GM19240 (cell line): Measurements from ENCODE around the gene PHKB.
A peak's percentile ranks its signal among the peaks of the same experiment; 100 is the strongest.
"Not testable (repeated sequence)": the region's sequence is repeated elsewhere in the genome, so short reads cannot be mapped to it uniquely, and the experiment has no call there.

ENCODE experiments used
- DNase-seq: peaks from one replicate; pipeline ENCODE4 v3.0.0; 2011; ENCODE audit warnings: low spot score; ENCODE audit not compliant: insufficient read length

Gene PHKB

GRCh38 chr16:47469227-47469626, 8.1 kb downstream of the PHKB start:
- DNase-seq = no peak

DNA sequence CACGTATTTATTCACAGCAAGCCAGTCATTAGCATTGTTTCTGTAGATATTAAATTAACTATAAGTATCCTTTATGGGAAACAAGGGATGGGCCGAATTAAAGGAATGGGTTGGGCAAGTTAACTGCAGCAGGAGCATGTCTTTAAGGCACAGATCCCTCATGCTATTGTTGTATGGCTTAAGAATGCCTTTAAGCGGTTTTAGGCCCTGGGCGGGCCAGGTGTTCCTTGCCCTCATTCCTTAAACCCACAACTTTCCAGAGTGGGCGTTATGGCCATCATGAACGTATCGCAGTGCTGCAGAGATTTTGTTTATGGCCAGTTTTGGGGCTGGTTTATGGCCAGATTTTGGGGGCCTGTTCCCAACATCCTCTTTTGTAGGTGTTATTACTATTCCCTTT, 9.1 kb downstream of the PHKB start:
- no peak for DNase-seq

DNA sequence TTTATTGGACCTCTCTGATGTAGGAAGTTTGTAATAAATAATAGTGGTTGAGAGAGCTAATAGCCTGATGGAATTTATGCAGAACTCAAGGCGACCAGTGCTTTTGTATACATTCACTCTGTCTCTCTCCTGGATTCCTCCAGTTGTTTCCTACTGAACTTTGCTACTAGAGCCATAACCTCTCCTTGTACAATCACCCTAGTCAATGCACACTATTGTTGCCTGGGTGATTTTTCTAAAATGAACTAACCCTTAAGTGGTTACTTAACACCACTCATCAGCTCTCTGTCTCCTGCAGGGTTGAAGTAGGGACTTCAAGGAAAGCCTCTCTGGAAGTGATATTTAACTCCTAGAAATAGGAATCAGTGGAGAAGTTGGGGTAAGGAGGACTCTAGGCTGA, 9.7 kb downstream of the PHKB start:
- DNase-seq = no peak

GRCh38 chr16:47473004-47473403, 11.9 kb downstream of the PHKB start:
- DNase-seq = not testable (repeated sequence)

- DNase-seq = no peak
These were observed 12.7 kb downstream of the PHKB start for GRCh38 chr16:47473792-47474191.

- no peak for DNase-seq
These were observed 14.7 kb downstream of the PHKB start for GRCh38 chr16:47475786-47476185.

DNA sequence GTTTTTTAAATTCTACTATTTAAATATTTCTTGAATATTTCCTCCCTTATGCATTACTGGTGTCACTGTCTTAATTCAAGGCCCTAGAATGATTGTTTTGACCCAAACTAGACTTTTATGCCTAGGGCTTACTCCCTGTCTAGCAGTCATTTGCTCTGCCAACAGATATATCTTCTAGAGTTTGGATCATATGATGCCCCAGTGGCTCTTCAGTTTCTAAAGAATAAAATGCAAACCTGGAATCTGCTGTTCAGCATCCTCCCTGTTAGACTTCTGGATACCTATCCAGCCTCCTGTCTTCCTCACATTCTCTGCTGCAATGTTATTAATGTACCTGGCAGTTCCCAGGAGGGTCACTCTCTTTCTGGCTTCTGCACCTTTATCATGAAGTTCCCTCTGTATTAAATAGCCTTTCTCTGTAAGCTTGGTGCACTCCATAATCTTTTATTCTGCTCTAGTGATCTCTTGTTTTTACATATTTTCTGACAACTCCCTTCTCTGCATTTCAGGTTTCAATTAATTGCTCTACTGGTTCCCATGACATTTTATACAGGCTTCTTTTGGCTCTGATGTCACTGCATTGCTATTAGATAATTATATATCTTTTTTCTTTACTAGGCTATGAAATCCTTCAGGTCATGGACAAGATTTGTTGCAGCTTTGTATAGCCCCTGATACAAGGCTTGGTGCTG, 15.7 kb downstream of the PHKB start:
- no peak for DNase-seq

GRCh38 chr16:47477679-47478078, 16.5 kb downstream of the PHKB start:
- no peak for DNase-seq

DNA sequence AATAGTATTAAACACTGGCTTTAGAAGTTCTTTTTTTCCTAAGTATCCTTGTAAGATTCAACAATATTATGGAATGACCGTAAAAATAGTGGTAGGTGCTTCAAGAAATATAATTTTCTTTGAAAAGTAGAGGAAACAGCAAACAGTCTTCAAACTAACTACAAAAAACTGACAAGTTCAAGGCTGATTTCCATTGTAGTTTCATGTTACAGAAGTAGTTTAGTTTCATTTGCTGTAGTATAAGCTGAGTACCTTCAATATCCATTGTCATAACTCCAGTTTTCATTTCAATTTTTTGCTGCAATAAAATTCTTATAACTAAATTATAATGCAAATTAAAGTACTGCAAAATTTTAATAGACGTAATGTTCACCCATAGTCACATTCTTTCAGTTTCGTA, 19.3 kb downstream of the PHKB start:
- DNase-seq = no peak

GRCh38 chr16:47481698-47482374, 20.7 kb downstream of the PHKB start:
- no peak for DNase-seq

DNA sequence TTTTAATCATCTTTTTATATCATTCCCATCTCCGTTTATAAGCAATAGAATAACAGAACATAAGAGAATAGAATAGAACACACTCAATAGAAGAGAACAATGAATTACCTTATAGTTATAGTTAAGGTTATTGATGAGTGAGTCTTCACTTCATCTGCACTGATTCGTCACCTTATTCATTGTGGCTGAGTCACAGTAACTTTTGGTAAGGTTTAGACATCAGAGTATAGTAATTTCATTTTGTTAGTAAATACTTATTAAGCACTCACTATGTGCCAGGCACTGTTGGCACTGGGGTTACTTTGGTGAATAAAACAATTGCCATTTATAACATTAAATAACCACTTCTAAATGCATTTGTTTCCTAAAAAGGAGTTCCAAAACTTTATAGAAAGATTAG, 22.5 kb downstream of the PHKB start:
- no peak for DNase-seq

- DNase-seq = no peak
These were observed 25.7 kb downstream of the PHKB start for GRCh38 chr16:47486856-47487255.

DNA sequence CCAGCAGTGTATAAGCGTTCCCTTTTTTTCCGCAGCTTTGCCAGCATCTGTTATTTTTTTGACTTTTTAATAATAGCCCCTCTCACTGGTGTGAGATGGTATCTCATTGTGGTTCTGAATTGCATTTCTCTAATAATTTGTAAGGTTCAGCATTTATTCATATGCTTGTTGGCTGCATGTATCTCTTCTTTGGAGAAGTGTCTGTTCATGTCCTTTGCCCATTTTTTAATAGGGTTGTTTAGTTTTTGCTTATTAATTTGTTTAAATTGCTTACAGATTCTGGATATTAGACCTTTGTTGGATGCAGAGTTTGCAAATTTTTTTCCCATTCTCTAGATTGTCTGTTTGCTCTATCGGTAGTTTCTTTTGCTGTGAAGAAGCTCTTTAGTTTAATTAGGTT, 26.9 kb downstream of the PHKB start:
- no peak for DNase-seq

DNA sequence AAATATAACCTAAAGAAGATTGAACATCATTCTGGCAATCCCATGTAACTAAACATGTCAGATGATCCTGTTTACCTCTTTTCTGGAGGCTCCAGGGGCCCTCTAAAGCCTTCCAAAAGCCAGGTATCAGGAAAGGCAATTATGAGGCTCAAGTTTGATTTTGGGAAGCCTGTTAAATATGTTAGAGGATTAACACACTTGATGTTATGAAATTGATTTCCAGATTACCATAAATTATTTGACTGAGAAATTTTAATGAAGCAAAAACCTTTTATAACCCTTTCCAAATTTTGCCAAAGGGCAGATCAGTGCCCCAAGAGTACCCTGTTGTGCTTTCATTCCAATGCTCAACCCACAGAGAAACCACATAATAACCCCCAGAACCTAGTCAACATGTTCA, 29.3 kb downstream of the PHKB start:
- no peak for DNase-seq

DNA sequence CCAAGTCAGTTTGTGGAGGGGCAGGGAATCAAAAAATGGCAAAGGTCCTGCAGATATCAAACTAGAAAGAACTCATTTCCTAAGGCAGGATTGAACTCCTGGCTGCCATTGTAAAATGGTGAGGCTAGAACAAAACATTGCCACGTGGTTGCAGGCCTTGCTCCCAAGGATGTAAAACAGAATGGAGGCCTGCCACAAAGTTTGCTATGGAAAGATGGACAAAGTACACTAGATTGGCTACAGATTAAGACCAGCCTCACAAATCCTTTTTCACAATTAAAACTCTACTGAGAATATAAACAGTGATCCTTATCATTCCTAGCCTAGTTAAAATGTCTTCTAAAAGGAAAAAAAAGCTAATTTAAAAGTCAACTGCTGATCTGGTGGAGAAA, 30.9 kb downstream of the PHKB start:
- no peak for DNase-seq

DNA sequence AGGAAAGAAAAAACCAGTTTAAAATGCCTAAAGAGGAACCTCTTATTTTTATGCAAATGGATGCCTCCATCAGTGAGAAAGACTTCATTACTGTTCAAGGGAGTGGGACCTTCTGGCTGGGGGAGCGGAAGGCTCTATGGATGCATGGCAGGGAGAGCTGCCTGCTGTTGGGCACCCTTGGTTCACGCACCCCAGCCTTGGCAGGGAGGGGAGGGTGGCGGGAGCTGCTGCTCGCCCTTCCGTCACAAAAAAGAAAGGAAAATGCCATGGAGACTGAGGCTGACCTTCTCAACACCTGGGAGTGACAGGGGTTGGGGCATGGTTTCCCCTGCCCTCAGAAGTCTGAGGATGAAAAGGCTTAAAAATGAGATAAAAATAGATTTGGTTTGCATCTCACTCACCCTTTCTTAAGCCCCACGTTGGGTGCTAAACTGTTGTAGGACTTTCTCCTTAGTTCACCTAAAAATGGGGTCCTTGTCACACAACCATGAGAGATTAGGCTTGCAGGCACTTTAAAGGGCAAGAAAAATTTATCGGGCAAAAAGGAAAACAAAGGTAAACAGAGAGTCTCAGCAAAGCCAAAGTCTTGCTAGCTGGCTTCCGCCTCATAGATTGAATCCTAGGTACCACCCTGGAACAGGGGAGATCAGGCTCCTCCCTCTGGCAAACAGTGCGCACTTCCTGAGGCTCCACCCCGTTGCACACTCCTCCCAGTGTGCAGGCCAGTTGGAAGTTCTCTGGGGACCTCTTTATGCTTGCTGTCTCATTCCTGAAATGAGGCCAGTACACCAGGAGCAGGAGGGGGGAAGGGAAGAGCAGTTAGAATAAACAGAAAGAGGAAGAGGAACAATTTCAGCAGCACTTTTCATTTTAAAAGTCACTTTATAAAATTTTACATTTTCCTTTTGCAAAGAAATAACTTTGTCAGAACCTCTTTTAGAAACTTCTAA, 31.6 kb downstream of the PHKB start:
- DNase-seq = peak; percentile 2

DNA sequence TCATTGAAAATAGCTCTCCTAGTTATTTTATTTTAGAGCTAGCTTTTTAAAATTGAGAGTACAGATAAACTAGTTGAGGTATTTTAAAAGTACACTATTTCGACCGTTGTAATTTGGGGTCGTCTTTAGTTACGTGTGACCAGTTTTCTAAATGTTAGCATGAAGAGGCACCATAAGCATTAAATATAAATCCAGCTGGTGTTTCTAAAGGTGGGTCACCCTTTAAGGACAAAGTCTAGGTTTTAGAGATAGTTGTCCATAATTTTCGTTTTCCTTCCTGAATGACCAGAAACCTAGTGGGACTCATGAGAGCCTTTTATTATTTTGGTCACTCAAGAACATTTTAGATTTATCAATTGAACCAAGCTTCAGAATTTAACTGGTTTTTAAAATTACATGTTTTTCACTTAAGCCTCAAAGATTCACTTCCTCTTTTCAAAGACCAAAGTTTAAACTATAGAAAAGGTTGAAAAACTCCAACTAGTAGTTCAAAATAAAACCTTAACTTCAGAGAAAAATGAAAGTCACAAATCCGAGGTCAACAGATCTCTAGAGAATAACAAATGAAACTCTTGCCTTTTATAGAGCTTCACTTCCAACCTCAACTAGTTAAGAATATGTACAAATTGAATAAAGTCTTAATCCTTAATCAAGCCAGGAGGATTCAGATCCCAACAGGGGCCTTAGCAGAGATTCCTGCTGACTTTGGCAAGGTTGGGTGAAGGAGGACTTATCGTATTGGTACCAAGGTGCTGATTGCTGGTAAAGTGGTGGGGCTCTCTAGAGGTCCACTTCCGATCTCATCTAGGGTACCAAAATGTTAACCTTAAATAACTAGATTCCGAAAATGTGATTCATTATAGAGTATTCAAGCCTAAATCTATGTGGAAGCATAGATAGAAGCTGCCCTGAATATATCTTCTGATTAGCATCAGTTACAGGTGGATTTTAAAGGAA, 32.5 kb downstream of the PHKB start:
- peak; percentile 15 for DNase-seq

DNA sequence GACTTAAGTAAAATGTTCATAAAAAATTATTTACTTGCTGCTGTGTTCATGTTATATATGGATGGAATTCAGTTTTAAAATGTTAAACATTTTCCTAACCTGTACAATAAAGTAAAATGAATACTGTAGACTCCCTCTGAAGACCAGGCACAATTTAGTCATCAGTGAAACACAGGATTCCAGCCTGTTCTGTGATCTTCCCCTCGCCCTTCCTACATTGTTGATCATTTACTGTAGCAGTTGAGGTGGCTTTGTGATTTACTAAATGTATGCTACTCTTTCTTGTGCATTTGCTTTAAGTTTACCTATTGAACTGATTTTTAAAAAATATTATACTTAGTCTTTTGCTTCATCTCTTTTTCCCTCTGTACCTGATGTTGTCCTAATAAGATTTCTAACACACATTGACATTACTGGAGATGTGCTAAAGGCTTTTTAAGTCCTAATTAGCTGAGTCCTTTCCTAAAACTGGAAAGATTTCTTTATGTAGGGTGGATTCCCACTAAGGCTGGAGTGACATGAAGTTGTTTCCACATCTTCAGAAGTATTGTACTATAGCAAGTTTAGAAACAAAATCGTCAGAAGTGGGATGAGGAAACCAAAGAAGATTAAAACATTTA, 38.1 kb downstream of the PHKB start:
- DNase-seq = no peak

DNA sequence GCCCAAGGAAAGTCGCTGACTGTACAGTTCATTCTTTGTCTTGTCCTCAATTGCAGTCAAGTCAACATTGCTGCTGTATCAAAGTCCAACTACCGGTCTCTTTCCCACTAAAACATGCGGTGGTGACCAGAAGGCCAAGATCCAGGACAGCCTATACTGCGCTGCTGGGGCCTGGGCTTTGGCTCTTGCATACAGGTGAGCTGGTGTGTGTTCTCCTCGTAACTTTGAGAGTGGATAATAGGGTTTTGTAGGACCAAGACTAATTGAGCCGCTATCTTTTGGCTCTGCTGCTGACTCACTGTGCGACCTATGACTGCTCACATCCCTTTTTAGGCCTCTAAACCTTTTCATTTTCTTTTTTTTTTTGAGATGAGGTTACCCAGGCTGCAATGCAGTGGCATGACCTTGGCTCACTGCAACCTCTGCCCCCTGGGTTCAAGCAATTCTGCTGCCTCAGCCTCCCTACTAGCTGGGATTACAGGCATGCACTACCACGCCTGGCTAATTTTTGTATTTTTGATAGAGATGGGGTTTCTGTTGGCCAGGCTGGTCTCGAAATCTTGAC, 38.7 kb downstream of the PHKB start:
- DNase-seq = no peak

GRCh38 chr16:47503936-47504335, 42.8 kb downstream of the PHKB start:
- DNase-seq = no peak
